ENCODE results near the gene RPAP2. TPM values are rescaled to one million over a fixed set of nuclear protein-coding genes. Genes with fewer than 3 reads are reported as not detected.
"Not testable (repeated sequence)": the region's sequence is repeated elsewhere in the genome, so short reads cannot be mapped to it uniquely, and the experiment has no call there.

RPAP2 gene
- total and polyA plus RNA-seq, 2 donors (not counting 3 experiments of a cell fraction or from before 2014, with no cell fraction given): 4.3 to 24.9 TPM

DNA sequence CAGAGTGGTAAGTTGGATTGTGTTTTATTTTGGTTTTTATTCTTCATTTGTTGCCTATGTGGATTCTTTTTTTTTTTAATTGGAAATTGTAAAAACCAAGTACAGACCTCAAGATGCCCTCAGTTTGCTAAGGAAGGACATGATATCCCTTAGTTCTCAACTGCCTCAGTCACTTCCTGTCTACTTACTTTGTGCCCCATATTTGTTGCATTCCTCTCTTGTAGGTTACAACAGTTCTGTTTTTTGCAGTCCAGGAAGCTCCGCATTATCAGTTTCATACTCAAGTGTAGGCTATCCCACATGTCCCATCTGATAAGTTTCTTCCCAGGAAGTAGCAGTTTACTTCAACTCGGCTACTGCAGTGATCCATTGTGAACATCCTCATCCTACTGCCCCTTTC is 82.0 kb downstream of the RPAP2 start:
- FAIRE-seq (no peak), DNase-seq (ENCODE audit: low read depth, low spot score) (no peak)
- TF ChIP-seq POLR2AphosphoS5 (IDR thresholded peaks at IDR 0.05; ENCODE audit: insufficient read depth, low read depth, low read length): no peak
- TF ChIP-seq CTCF (IDR thresholded peaks at IDR 0.05; ENCODE audit: extremely low read depth in 1 of 2, insufficient read depth in 1 of 2, low read depth in 1 of 2, low read length in 2 of 2): no peak
- TF ChIP-seq JUN (IDR thresholded peaks at IDR 0.05; ENCODE audit: borderline replicate concordance, insufficient read depth, insufficient read length, low read depth): no peak
- TF ChIP-seq EZH2 (IDR thresholded peaks at IDR 0.05; ENCODE audit: borderline replicate concordance, low read depth, low read length, severe bottlenecking): no peak
- TF ChIP-seq GATA2 (IDR thresholded peaks at IDR 0.05; ENCODE audit: insufficient read depth, insufficient read length, low read depth, low read length): no peak
- no peak for TF ChIP-seq POLR2A (IDR thresholded peaks at IDR 0.05; ENCODE audit: low read depth, low read length)
- TF ChIP-seq FOS (IDR thresholded peaks at IDR 0.05; ENCODE audit: borderline replicate concordance, insufficient read depth, low read length): no peak
- no peak for TF ChIP-seq MAX (IDR thresholded peaks at IDR 0.05; ENCODE audit: insufficient read depth, insufficient read length)
- TF ChIP-seq MYC (IDR thresholded peaks at IDR 0.05; ENCODE audit: low read depth, low read length): no peak
- H3K9me1 ChIP-seq (replicated peaks; ENCODE audit: control insufficient read depth, extremely low read depth, insufficient read depth, low read length): no peaks in the 10 kb centered on the region
- H3K4me3 ChIP-seq (replicated peaks in 1 of 3; ENCODE audit: insufficient read depth in 1 of 3, low read depth in 1 of 3, low read length in 3 of 3): no peak overlapping the region
- dilution Hi-C loops (cut with MboI; ENCODE audit: extremely low pct_ligation_motif_present, low sequenced_read_pairs): no loop called here
- BruUV-seq (replicated peaks): no TSS peak
- intact Hi-C loops (cut with micrococcal nuclease): no loop called here
- H3K9me3 ChIP-seq (replicated peaks; ENCODE audit: control insufficient read depth, insufficient read depth, low read length): no peaks in the 10 kb centered on the region
- ChIA-PET POLR2A (no interaction called here), CTCF (no interaction called here)
- no peaks in the 10 kb centered on the region for H3K79me2 ChIP-seq (ENCODE audit: control insufficient read depth, insufficient read depth, low read length)
- no peaks in the 10 kb centered on the region for H3K36me3 ChIP-seq (ENCODE audit: control insufficient read depth in 2 of 2, extremely low read depth in 1 of 2, insufficient read depth in 2 of 2, low read length in 2 of 2)
- peaks cover 10% of the 10 kb centered on the region for H3K4me1 ChIP-seq (ENCODE audit: control insufficient read depth, extremely low read depth, insufficient read depth, low read length)
- no peak overlapping the region for H3K9ac ChIP-seq (replicated peaks; ENCODE audit: extremely low read depth, insufficient read depth, low read length)
- no peaks in the 10 kb centered on the region for H4K20me1 ChIP-seq (replicated peaks; ENCODE audit: control insufficient read depth, extremely low read depth, insufficient read depth, low read length)
- H3K27ac ChIP-seq (ENCODE audit: insufficient read depth, low read depth, low read length): no peak overlapping the region
- no peak overlapping the region for H2AFZ ChIP-seq (ENCODE audit: low read depth, low read length)
- no peaks in the 10 kb centered on the region for H3K27me3 ChIP-seq (ENCODE audit: control insufficient read depth in 2 of 2, insufficient read depth in 2 of 2, low read length in 2 of 2)
- H3K4me2 ChIP-seq (ENCODE audit: insufficient read depth, low read length): no peak overlapping the region

- H3K79me2 ChIP-seq (ENCODE audit: control insufficient read depth, insufficient read depth, low read length); H3K9ac ChIP-seq (replicated peaks; ENCODE audit: extremely low read depth, insufficient read depth, low read length); intact Hi-C loops (cut with micrococcal nuclease); H2AFZ ChIP-seq (ENCODE audit: low read depth, low read length); H3K27me3 ChIP-seq (ENCODE audit: control insufficient read depth in 2 of 2, insufficient read depth in 2 of 2, low read length in 2 of 2); H4K20me1 ChIP-seq (replicated peaks; ENCODE audit: control insufficient read depth, extremely low read depth, insufficient read depth, low read length); BruUV-seq (replicated peaks); H3K27ac ChIP-seq (ENCODE audit: insufficient read depth, low read depth, low read length); H3K4me3 ChIP-seq (replicated peaks in 1 of 3; ENCODE audit: insufficient read depth in 1 of 3, low read depth in 1 of 3, low read length in 3 of 3); FAIRE-seq; CTCF ChIA-PET; H3K9me1 ChIP-seq (replicated peaks; ENCODE audit: control insufficient read depth, extremely low read depth, insufficient read depth, low read length); H3K4me1 ChIP-seq (ENCODE audit: control insufficient read depth, extremely low read depth, insufficient read depth, low read length); DNase-seq (ENCODE audit: low read depth, low spot score); H3K4me2 ChIP-seq (ENCODE audit: insufficient read depth, low read length); H3K9me3 ChIP-seq (replicated peaks; ENCODE audit: control insufficient read depth, insufficient read depth, low read length); dilution Hi-C loops (cut with MboI; ENCODE audit: extremely low pct_ligation_motif_present, low sequenced_read_pairs); H3K36me3 ChIP-seq (ENCODE audit: control insufficient read depth in 2 of 2, extremely low read depth in 1 of 2, insufficient read depth in 2 of 2, low read length in 2 of 2); POLR2A ChIA-PET: not testable (repeated sequence)
Observed at GRCh38 chr1:92393966-92394365, 95.1 kb downstream of the RPAP2 start.

Measured in endothelial cell of umbilical vein (primary cell).